H1 (cell line): ENCODE results near the gene STAU1. TPM values are rescaled to one million over a fixed set of nuclear protein-coding genes. Genes with fewer than 3 reads are reported as not detected.

Experiments
- CHD7 ChIP-seq: fragments of 300-600 bp; sonication (generic); IDR thresholded peaks from 2 replicates; pipeline ENCODE4 v1.7.1; 2012; ENCODE audit warnings: low read length, moderate library complexity, mild to moderate bottlenecking, inconsistent platforms; ENCODE audit not compliant: insufficient replicate concordance
- EZH2 ChIP-seq: fragments of 200-600 bp; sonication (generic); IDR thresholded peaks from 2 replicates; pipeline ENCODE4 v1.7.1; 2012; ENCODE audit warnings: low read depth, mild to moderate bottlenecking, moderate library complexity, low read length, inconsistent platforms; ENCODE audit not compliant: severe bottlenecking
- POLR2A ChIP-seq, 2 experiments: IDR thresholded peaks; 1 replicate in 1 of 2; 2 replicates in 1 of 2; pipeline ENCODE4 v1.6.1; 2011; ENCODE audit warnings: low read depth in 2 of 2, low read length in 2 of 2, mild to moderate bottlenecking in 2 of 2; ENCODE audit errors: control extremely low read depth in 1 of 2
- POLR2AphosphoS5 ChIP-seq: IDR thresholded peaks from 2 replicates; pipeline ENCODE4 v1.6.1; 2011; ENCODE audit warnings: low read depth, low read length
- polyA plus RNA-seq, 7 experiments: library from polyadenylated mRNA; depleted of rRNA in 3 of 7; stranded (reverse) in 5 of 7; unstranded in 2 of 7; fragments of >200 nt in 5 of 7; fragments of 200-250 nt in 2 of 7; gene quantifications; 1 replicate in 5 of 7; 2 replicates in 1 of 7; 4 replicates in 1 of 7; pipeline versions ENCODE4 v1.2.1 to v1.2.3, GENCODE V29; 2011 to 2013; ENCODE audit warnings: missing spikeins in 2 of 7, mixed read lengths in 2 of 7
- total RNA-seq: library from RNA; stranded (reverse); fragmentation: NEBNext Ultra II Directional; extraction: Animal tissue kit (Norgen Biotek cat#: 25700); gene quantifications from 2 replicates; pipeline ENCODE4 v1.2.1, GENCODE V29; 2021
- TF ChIP-seq, protein P1 (sequence below), 3 experiments: IDR thresholded peaks; 1 replicate in 2 of 3; 2 replicates in 1 of 3; pipeline versions ENCODE4 v1.5.1 to v1.6.1; 2011; ENCODE audit warnings: low read length in 3 of 3, mild to moderate bottlenecking in 3 of 3, inconsistent platforms in 2 of 3, low read depth in 1 of 3, moderate library complexity in 1 of 3; ENCODE audit not compliant: insufficient read depth in 1 of 3; ENCODE audit errors: control extremely low read depth in 1 of 3

STAU1 gene
- total and polyA plus RNA-seq, 2 of the 8 experiments (the other 6 are each of a cell fraction or from before 2014, with no cell fraction given): 41.4 to 107 TPM

DNA sequence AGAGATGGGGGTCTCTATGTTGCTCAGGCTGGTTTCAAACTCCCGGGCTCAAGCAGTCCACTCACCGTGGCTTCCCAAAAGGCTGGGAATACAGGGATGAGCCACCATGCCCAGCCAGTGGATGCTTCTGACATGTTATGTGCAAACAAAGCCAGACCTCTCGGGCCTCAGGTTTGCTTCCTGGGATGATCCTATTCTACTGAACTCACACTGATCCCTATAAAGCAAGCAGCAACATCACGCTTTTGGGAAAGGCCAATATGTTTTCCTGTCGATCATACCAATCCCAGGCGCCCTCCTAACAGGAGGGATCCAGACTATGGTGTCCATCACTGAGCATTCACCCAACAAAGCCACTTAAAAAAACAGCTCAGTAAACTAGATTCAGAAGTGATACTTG, 81.8 kb downstream of the STAU1 start (continued):
- no peak for TF ChIP-seq CHD7
- TF ChIP-seq EZH2: no peak
- peak; percentile 72; the same call in 1 of the 2 replicates for TF ChIP-seq POLR2AphosphoS5
- TF ChIP-seq POLR2A (IDR thresholded peaks at IDR 0.05; ENCODE audit: control extremely low read depth in 1 of 2, low read depth in 2 of 2, low read length in 2 of 2): peak in 1 of 2 experiments; percentile 35; a peak in 2 of 3 replicates
- TF ChIP-seq, protein P1, sequence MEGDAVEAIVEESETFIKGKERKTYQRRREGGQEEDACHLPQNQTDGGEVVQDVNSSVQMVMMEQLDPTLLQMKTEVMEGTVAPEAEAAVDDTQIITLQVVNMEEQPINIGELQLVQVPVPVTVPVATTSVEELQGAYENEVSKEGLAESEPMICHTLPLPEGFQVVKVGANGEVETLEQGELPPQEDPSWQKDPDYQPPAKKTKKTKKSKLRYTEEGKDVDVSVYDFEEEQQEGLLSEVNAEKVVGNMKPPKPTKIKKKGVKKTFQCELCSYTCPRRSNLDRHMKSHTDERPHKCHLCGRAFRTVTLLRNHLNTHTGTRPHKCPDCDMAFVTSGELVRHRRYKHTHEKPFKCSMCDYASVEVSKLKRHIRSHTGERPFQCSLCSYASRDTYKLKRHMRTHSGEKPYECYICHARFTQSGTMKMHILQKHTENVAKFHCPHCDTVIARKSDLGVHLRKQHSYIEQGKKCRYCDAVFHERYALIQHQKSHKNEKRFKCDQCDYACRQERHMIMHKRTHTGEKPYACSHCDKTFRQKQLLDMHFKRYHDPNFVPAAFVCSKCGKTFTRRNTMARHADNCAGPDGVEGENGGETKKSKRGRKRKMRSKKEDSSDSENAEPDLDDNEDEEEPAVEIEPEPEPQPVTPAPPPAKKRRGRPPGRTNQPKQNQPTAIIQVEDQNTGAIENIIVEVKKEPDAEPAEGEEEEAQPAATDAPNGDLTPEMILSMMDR (IDR thresholded peaks at IDR 0.05; ENCODE audit: control extremely low read depth in 1 of 3, insufficient read depth in 1 of 3, low read depth in 1 of 3, low read length in 3 of 3): no peak
